ENCODE data around the gene WWTR1. TPM values are rescaled to one million over a fixed set of nuclear protein-coding genes. Genes with fewer than 3 reads are reported as not detected.

The WWTR1 gene
- total and polyA plus RNA-seq, 2 of the 4 experiments (the other 2 are of a cell fraction), result 38.9 to 65.3 TPM

DNA sequence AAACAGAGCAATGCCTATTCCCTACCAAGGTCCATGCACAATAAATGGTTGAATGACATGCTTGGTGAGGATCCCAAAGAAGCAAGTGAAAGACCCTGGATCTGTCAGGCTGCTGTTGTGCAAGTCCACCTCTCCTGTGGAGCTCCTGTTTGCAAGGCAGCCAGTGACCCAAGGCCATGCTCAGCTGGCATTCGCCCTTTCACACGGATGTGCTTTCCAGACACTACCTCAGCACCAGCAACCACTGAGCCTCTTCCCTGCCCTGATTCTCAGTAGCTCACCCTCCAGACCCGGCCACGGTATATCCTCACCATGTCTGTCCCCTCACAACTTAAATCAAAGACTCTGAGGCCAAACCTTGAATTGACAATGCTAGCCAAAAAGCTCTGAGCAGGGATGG lies 23.3 kb downstream of the WWTR1 start:
- TF ChIP-seq CHD1 (IDR thresholded peaks at IDR 0.05; ENCODE audit: low read depth, low read length) (no peak), SMC3 (IDR thresholded peaks at IDR 0.05; ENCODE audit: low read depth, low read length) (no peak), POLR2A (IDR thresholded peaks at IDR 0.05; ENCODE audit: low read depth, low read length) (no peak), FOS (IDR thresholded peaks at IDR 0.05; ENCODE audit: low read depth, low read length) (no peak), NFE2L2 (IDR thresholded peaks at IDR 0.05; ENCODE audit: low read depth, low read length) (no peak), RAD21 (IDR thresholded peaks at IDR 0.05; ENCODE audit: low read length) (no peak), MXI1 (IDR thresholded peaks at IDR 0.05; ENCODE audit: borderline replicate concordance, low read depth, low read length) (no peak), MAFK (IDR thresholded peaks at IDR 0.05; ENCODE audit: low read depth, low read length) (no peak)
- TF ChIP-seq, protein P1, sequence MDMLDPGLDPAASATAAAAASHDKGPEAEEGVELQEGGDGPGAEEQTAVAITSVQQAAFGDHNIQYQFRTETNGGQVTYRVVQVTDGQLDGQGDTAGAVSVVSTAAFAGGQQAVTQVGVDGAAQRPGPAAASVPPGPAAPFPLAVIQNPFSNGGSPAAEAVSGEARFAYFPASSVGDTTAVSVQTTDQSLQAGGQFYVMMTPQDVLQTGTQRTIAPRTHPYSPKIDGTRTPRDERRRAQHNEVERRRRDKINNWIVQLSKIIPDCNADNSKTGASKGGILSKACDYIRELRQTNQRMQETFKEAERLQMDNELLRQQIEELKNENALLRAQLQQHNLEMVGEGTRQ (IDR thresholded peaks at IDR 0.05; ENCODE audit: low read depth, low read length), result no peak
- H3K23ac ChIP-seq (ENCODE audit: low read depth, low read length), result peak overlapping the region; percentile 79; the same call in 1 of the 2 replicates
- H4K8ac ChIP-seq (ENCODE audit: low read depth in 2 of 2, low read length in 2 of 2), result no peak overlapping the region
- no peak overlapping the region; the same call in 1 of the 2 replicates for H3K4me2 ChIP-seq (ENCODE audit: low read depth, low read length)
- no peak overlapping the region for H2AK5ac ChIP-seq (ENCODE audit: low read depth, low read length)
- no peak overlapping the region for H2AFZ ChIP-seq (replicated peaks; ENCODE audit: low read length, poor library complexity)
- H3K14ac ChIP-seq (replicated peaks; ENCODE audit: low read depth, low read length), result peak overlapping the region; percentile 57; the same call in 1 of the 2 replicates
- H2BK5ac ChIP-seq (ENCODE audit: low read depth, low read length, poor library complexity, severe bottlenecking), result no peak overlapping the region
- intact Hi-C loops (cut with micrococcal nuclease), result no loop called here
- no peak overlapping the region for H2BK20ac ChIP-seq (ENCODE audit: low read depth, low read length)
- no peak overlapping the region; the same call in 1 of the 2 replicates for H4K5ac ChIP-seq (ENCODE audit: low read depth, low read length)
- POLR2A ChIA-PET (ENCODE audit: unreplicated experiment), result no interaction called here
- dilution Hi-C loops (cut with HindIII; ENCODE audit: low sequenced_read_pairs, unreplicated experiment), result no loop called here
- H3K79me1 ChIP-seq (ENCODE audit: low read depth in 1 of 2, low read length in 2 of 2), result peaks cover 42 to 70% of the 10 kb centered on the region in 2 experiments
- H3K4me1 ChIP-seq (ENCODE audit: control insufficient read depth, insufficient read depth, low read length), result peaks cover 12% of the 10 kb centered on the region
- no CpG with 5 or more reads among the region's 4 CpGs for WGBS, 2 experiments (ENCODE audit: extremely low coverage in 2 of 2, insufficient read length in 1 of 2)
- H3K9me1 ChIP-seq (ENCODE audit: insufficient read depth, low read length), result peaks cover 27% of the 10 kb centered on the region
- no peak overlapping the region for H4K91ac ChIP-seq (ENCODE audit: insufficient read depth, low read depth, low read length)
- ATAC-seq (ENCODE audit: low read depth), result no peak
- H3K27me3 ChIP-seq (ENCODE audit: control insufficient read depth, insufficient read depth, low read length), result no peaks in the 10 kb centered on the region
- H3K4me3 ChIP-seq (ENCODE audit: insufficient read depth, low read depth, low read length), result no peak overlapping the region
- no peak overlapping the region for H2BK15ac ChIP-seq (ENCODE audit: low read depth, low read length)
- H3K4ac ChIP-seq (ENCODE audit: low read depth, low read length), result no peak overlapping the region
- no peak for DNase-seq
- in situ Hi-C loops (cut with MboI; ENCODE audit: low sequenced_read_pairs), result no loop called here
- BruUV-seq (replicated peaks), result no TSS peak
- no peak overlapping the region for H2AK9ac ChIP-seq (replicated peaks; ENCODE audit: low read depth, low read length, poor library complexity)
- peak overlapping the region; percentile 6; the same call in 1 of the 2 replicates for H3K18ac ChIP-seq (ENCODE audit: low read depth, low read length)
- no peak overlapping the region for H2BK120ac ChIP-seq (ENCODE audit: low read depth, low read length)
- H3K56ac ChIP-seq (ENCODE audit: extremely low read depth, insufficient read depth, low read length), result no peak overlapping the region
- peaks cover 57% of the 10 kb centered on the region for H4K20me1 ChIP-seq (ENCODE audit: insufficient read depth, low read length)
- no peaks in the 10 kb centered on the region for H3K9me3 ChIP-seq (ENCODE audit: control insufficient read depth, insufficient read depth, low read length)
- H3K27ac ChIP-seq (ENCODE audit: insufficient read depth, low read length), result no peak overlapping the region
- H3K36me3 ChIP-seq (ENCODE audit: control insufficient read depth, insufficient read depth, low read length), result peaks cover 9% of the 10 kb centered on the region
- CTCF ChIA-PET, result interaction anchor here (0.7 to 1.4 kb wide), 5 partner anchors 12 to 111 kb away, joined by 3 to 4 read pairs (median 3); no protein-coding TSS in a partner anchor
- no peak overlapping the region for H3K9ac ChIP-seq (ENCODE audit: low read depth, low read length)

Data from IMR-90 (cell line).